GM12878 (cell line): ENCODE measurements around the gene OLFML2B. TPM values are rescaled to one million over a fixed set of nuclear protein-coding genes. Genes with fewer than 3 reads are reported as not detected.

Experiments used
- ATAC-seq: fragments of 200-7000 bp; cut with Tn5 transposase; 3 replicates; pipeline ENCODE4 v1.9.1; 2020; ENCODE audit warnings: mild to moderate bottlenecking, moderate library complexity
- BruUV-seq: library from RNA; stranded (reverse); fragments of 400-500 nt; replicated peaks from 2 replicates; lab custom pipeline; 2021; lab: Mats Ljungman, UMichigan
- CTCF ChIA-PET: fragments of 300-600 bp; sonication (Branson Sonifier 250); formaldehyde crosslinking; extraction: SDS; loops from one replicate; lab custom pipeline; 2021; ENCODE audit warnings: inconsistent platforms; lab: Yijun Ruan, JAX
- POLR2A ChIA-PET: fragments of 350-600 bp; formaldehyde crosslinking; extraction: SDS; loops from one replicate; lab custom pipeline; 2021; ENCODE audit warnings: inconsistent platforms; lab: Charles Lee
- RAD21 ChIA-PET: fragments of 300-600 bp; sonication (Branson Sonifier 250); formaldehyde crosslinking; loops from one replicate; lab custom pipeline; 2023; ENCODE audit warnings: antibody characterized with exemption; ENCODE audit not compliant: unreplicated experiment; lab: Charles Lee
- SMC1A ChIA-PET: fragments of 300-600 bp; sonication (Branson Sonifier 250); formaldehyde crosslinking; loops from one replicate; lab custom pipeline; 2023; ENCODE audit not compliant: unreplicated experiment, uncharacterized antibody; lab: Charles Lee
- DNase-seq: peaks from one replicate; pipeline ENCODE4 v3.0.0-alpha.2; 2011; ENCODE audit warnings: low read depth, low spot score
- FAIRE-seq: peaks from 3 replicates; lab custom pipeline; 2011; peaks lifted over from hg19 to GRCh38; lab: Jason Lieb, UNC
- H2AFZ ChIP-seq: 2 replicates; pipeline ENCODE4 v1.6.0; 2011; ENCODE audit warnings: low read depth, low read length, control low read depth; ENCODE audit not compliant: control insufficient read depth
- H3K27ac ChIP-seq: 2 replicates; pipeline ENCODE4 v1.5.1; 2011; ENCODE audit warnings: control low read depth; ENCODE audit not compliant: control insufficient read depth, insufficient read depth
- H3K27me3 ChIP-seq, 2 experiments: replicated peaks in 1 of 2; 2 replicates each; pipeline versions ENCODE4 v1.6.0 to v1.6.1; 2011; ENCODE audit warnings: low read length in 1 of 2; ENCODE audit not compliant: control insufficient read depth in 2 of 2, insufficient read depth in 2 of 2
- H3K36me3 ChIP-seq, 2 experiments: 2 replicates each; pipeline ENCODE4 v1.5.1; 2011; ENCODE audit warnings: low read length in 1 of 2; ENCODE audit not compliant: control insufficient read depth in 2 of 2, insufficient read depth in 2 of 2
- H3K4me1 ChIP-seq: 2 replicates; pipeline ENCODE4 v1.6.1; 2011; ENCODE audit warnings: mild to moderate bottlenecking, low read length, moderate library complexity, mixed read lengths; ENCODE audit not compliant: control insufficient read depth, insufficient read depth
- H3K4me2 ChIP-seq: 2 replicates; pipeline ENCODE4 v1.6.0; 2011; ENCODE audit warnings: control low read depth; ENCODE audit not compliant: control insufficient read depth, insufficient read depth
- H3K4me3 ChIP-seq: fragments of 200-600 bp; sonication (generic); 2 replicates; pipeline ENCODE4 v1.5.1; 2016
- H3K79me2 ChIP-seq: 2 replicates; pipeline ENCODE4 v1.6.0; 2011; ENCODE audit warnings: low read length; ENCODE audit not compliant: control insufficient read depth, insufficient read depth
- H3K9ac ChIP-seq: 2 replicates; pipeline ENCODE4 v1.8.0; 2011; ENCODE audit warnings: low read length, control low read depth, mixed read lengths; ENCODE audit not compliant: control insufficient read depth, insufficient read depth
- H3K9me3 ChIP-seq: replicated peaks from 3 replicates; pipeline ENCODE4 v1.5.1; 2011; ENCODE audit warnings: mild to moderate bottlenecking, low read length; ENCODE audit not compliant: control insufficient read depth, insufficient read depth
- H4K20me1 ChIP-seq: 2 replicates; pipeline ENCODE4 v1.6.0; 2011; ENCODE audit not compliant: control insufficient read depth, insufficient read depth
- DPF2 ChIP-seq: fragments of 450-650 bp; IDR thresholded peaks from 2 replicates; pipeline ENCODE4 v1.6.1; 2017; ENCODE audit warnings: mild to moderate bottlenecking
- ETV6 ChIP-seq, 2 experiments: fragments of 450-650 bp in 1 of 2; IDR thresholded peaks in 1 of 2; conservative IDR thresholded peaks in 1 of 2; 2 replicates each; pipeline ENCODE4 v1.6.1; 2014; ENCODE audit warnings: antibody characterized with exemption in 1 of 2, borderline replicate concordance in 1 of 2, low read depth in 1 of 2, mild to moderate bottlenecking in 1 of 2, moderate library complexity in 1 of 2
- MEF2A ChIP-seq: IDR thresholded peaks from 2 replicates; pipeline ENCODE4 v1.6.1; 2011; ENCODE audit warnings: low read depth, mild to moderate bottlenecking, low read length, moderate library complexity; ENCODE audit not compliant: insufficient read depth
- NFYB ChIP-seq: IDR thresholded peaks from 2 replicates; pipeline ENCODE4 v1.6.1; 2011; ENCODE audit warnings: low read depth, mild to moderate bottlenecking, low read length, improper control_type of control experiment, moderate library complexity; ENCODE audit not compliant: insufficient read depth
- POLR2AphosphoS2 ChIP-seq: IDR thresholded peaks from 2 replicates; pipeline ENCODE4 v1.6.1; 2011; ENCODE audit warnings: low read depth, mild to moderate bottlenecking, low read length, improper control_type of control experiment, moderate library complexity
- SIN3A ChIP-seq: IDR thresholded peaks from 2 replicates; pipeline ENCODE4 v1.6.1; 2012; ENCODE audit warnings: low read depth, low read length, improper control_type of control experiment
- SKIL ChIP-seq: fragments of 450-650 bp; IDR thresholded peaks from 2 replicates; pipeline ENCODE4 v1.6.1; 2017; ENCODE audit warnings: mild to moderate bottlenecking, low read depth, inconsistent platforms; ENCODE audit not compliant: poor library complexity, severe bottlenecking
- SUPT20H ChIP-seq: IDR thresholded peaks from 2 replicates; pipeline ENCODE4 v1.6.1; 2011; ENCODE audit warnings: low read depth, mild to moderate bottlenecking, low read length, moderate library complexity, borderline replicate concordance; ENCODE audit not compliant: control insufficient read depth
- TCF7 ChIP-seq: IDR thresholded peaks from 2 replicates; pipeline ENCODE4 v1.6.1; 2014; ENCODE audit warnings: antibody characterized with exemption, borderline replicate concordance
- ZNF217 ChIP-seq: fragments of 450-650 bp; IDR thresholded peaks from 2 replicates; pipeline ENCODE4 v1.6.1; 2017; ENCODE audit warnings: antibody characterized with exemption, mild to moderate bottlenecking
- WGBS: methylation state at CpG from one replicate; pipeline ENCODE4 v1.1.6; 2016; ENCODE audit warnings: low lambda C conversion rate; ENCODE audit not compliant: insufficient replicate concordance, insufficient coverage; ENCODE audit errors: missing lambda C conversion rate; 5-methylcytosine and 5-hydroxymethylcytosine counted together
- in situ Hi-C: fragments of 300-500 bp; cut with MboI; formaldehyde crosslinking; loops from 9 replicates; pipeline ENCODE4 v1.14.3; 2018; ENCODE audit warnings: mixed read lengths
- intact Hi-C: fragments of 100-400 bp; cut with micrococcal nuclease; formaldehyde crosslinking; loops from one replicate; pipeline ENCODE4 v1.14.2; 2022; ENCODE audit not compliant: unreplicated experiment
- polyA plus RNA-seq, 11 experiments: library from polyadenylated mRNA; depleted of rRNA in 4 of 11; unstranded in 6 of 11; stranded (reverse) in 5 of 11; fragments of >200 nt; fragmentation: Nextera tagmentation in 4 of 11; fragmentation: Illumina TruSeq in 1 of 11; extraction: Ambion mirVana in 4 of 11; extraction: Trizol in 1 of 11; gene quantifications; 1 replicate in 1 of 11; 2 replicates in 10 of 11; pipeline versions ENCODE4 v1.2.1 to v1.2.3, GENCODE V29; 2011 to 2016; ENCODE audit warnings: inconsistent platforms in 2 of 11, missing spikeins in 2 of 11, low read depth in 1 of 11
- total RNA-seq, 4 experiments: library from RNA; depleted of rRNA in 3 of 4; stranded (reverse); fragments of >200 nt in 3 of 4; fragmentation: Illumina TruSeq in 1 of 4; extraction: Trizol in 1 of 4; gene quantifications; 2 replicates each; pipeline versions ENCODE4 v1.2.1 to v1.2.3, GENCODE V29; 2013 to 2021
- TF ChIP-seq, protein P1 (sequence below): fragments of 450-650 bp; formaldehyde crosslinking; IDR thresholded peaks from 2 replicates; pipeline ENCODE4 v1.4.0; 2022; ENCODE audit warnings: mild to moderate bottlenecking, moderate library complexity

OLFML2B gene
- total and polyA plus RNA-seq, 10 of the 15 experiments (the other 5 are each of a cell fraction or from before 2014, with no cell fraction given) = not detected

- ATAC-seq (no peak), DNase-seq (no peak), FAIRE-seq (no peak)
- no peak overlapping the region for H3K4me3 ChIP-seq
- BruUV-seq = no TSS peak
- no peaks in the 10 kb centered on the region for H3K79me2 ChIP-seq
- no peaks in the 10 kb centered on the region for H3K36me3 ChIP-seq
- ChIA-PET POLR2A (no interaction called here), SMC1A (no interaction called here), CTCF (no interaction called here), RAD21 (no interaction called here)
- H3K9ac ChIP-seq = no peak overlapping the region
- WGBS = 43% methylated on average over 9 of the region's 9 CpGs
- no peak for TF ChIP-seq DPF2
- no peak for TF ChIP-seq MEF2A
- TF ChIP-seq SIN3A = no peak
- TF ChIP-seq SUPT20H = no peak
- no peak for TF ChIP-seq ZNF217
- TF ChIP-seq SKIL = no peak
- no peak for TF ChIP-seq NFYB
- TF ChIP-seq, protein P1, sequence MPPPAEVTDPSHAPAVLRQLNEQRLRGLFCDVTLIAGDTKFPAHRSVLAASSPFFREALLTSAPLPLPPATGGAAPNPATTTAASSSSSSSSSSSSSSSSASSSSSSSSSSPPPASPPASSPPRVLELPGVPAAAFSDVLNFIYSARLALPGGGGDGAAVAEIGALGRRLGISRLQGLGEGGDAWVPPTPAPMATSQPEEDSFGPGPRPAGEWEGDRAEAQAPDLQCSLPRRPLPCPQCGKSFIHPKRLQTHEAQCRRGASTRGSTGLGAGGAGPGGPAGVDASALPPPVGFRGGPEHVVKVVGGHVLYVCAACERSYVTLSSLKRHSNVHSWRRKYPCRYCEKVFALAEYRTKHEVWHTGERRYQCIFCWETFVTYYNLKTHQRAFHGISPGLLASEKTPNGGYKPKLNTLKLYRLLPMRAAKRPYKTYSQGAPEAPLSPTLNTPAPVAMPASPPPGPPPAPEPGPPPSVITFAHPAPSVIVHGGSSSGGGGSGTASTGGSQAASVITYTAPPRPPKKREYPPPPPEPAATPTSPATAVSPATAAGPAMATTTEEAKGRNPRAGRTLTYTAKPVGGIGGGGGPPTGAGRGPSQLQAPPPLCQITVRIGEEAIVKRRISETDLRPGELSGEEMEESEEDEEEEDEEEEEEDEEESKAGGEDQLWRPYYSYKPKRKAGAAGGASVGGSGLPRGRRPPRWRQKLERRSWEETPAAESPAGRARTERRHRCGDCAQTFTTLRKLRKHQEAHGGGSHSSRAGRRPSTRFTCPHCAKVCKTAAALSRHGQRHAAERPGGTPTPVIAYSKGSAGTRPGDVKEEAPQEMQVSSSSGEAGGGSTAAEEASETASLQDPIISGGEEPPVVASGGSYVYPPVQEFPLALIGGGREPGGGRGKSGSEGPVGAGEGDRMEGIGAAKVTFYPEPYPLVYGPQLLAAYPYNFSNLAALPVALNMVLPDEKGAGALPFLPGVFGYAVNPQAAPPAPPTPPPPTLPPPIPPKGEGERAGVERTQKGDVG (CRISPR knock-in tag) = no peak
- no peak for TF ChIP-seq POLR2AphosphoS2
- TF ChIP-seq TCF7 = no peak
- TF ChIP-seq ETV6 (conservative IDR thresholded peaks at IDR 0.05 in 1 of 2, IDR thresholded peaks at IDR 0.05 in 1 of 2; ENCODE audit: borderline replicate concordance in 1 of 2, low read depth in 1 of 2) = no peak
- H3K4me2 ChIP-seq = no peak overlapping the region
- H3K27me3 ChIP-seq = peaks cover 0 to 4% of the 10 kb centered on the region in 2 experiments; a peak in 2 of 4 replicates
- in situ Hi-C loops (no loop called here), intact Hi-C loops (no loop called here)
- peaks cover 4% of the 10 kb centered on the region; the same call in 2 of the 3 replicates for H3K9me3 ChIP-seq
- no peak overlapping the region for H2AFZ ChIP-seq
- H3K4me1 ChIP-seq = no peaks in the 10 kb centered on the region
- no peak overlapping the region for H3K27ac ChIP-seq
- no peaks in the 10 kb centered on the region for H4K20me1 ChIP-seq
These were observed 12.2 kb downstream of the OLFML2B start for GRCh38 chr1:162011337-162012012.
